DMS 273 treated with DMSO at 0.1 percent for 48 hours (cell line): Measurements from ENCODE around the gene PJA1.
A peak's percentile ranks its signal among the peaks of the same experiment; 100 is the strongest.

Experiments
- DNase-seq: peaks from one replicate; lab custom pipeline; 2025; lab: John Stamatoyannopoulos, UW

The PJA1 gene

GRCh38 chrX:69142788-69143469, 22.3 kb downstream of the PJA1 start:
- DNase-seq: no peak

GRCh38 chrX:69140837-69141236, 24.4 kb downstream of the PJA1 start:
- no peak for DNase-seq

DNA sequence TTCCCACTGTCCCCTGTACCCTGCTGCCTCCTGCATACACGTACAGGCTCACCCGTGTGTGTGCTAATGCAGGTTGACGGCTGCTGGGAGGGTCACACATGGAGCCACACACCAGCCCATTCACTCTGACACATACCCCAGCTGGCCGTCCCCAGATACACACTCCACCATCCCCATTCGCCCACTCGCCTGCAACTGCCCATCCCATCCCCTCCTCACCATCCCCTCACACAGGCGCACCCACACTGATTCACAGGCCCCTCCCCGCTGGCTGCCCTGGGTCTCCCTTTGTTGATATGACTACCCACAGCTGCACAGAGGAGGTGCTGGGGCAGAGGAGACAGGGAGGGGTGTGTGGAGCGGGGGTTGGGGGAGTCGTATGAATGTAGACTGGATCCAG, 25.7 kb downstream of the PJA1 start:
- DNase-seq: no peak

- DNase-seq: no peak
Observed at GRCh38 chrX:69138512-69138911, 26.7 kb downstream of the PJA1 start.

DNA sequence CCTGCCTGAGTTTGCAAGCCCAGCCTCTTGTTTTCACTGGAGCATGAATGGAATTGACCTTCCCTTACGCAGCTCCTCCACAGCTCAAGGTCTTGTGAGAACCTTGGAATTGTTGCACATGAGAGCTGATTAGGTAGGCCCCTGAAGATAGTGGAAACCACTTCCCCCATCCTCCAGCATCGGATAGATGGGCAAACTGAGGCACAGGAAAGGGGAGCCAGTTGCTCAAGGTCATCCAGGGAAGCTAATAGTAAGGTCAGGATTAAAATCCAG, 27.2 kb downstream of the PJA1 start:
- DNase-seq: no peak

GRCh38 chrX:69137371-69138117, 27.7 kb downstream of the PJA1 start:
- no peak for DNase-seq

GRCh38 chrX:69136546-69137331, 28.5 kb downstream of the PJA1 start:
- no peak for DNase-seq

DNA sequence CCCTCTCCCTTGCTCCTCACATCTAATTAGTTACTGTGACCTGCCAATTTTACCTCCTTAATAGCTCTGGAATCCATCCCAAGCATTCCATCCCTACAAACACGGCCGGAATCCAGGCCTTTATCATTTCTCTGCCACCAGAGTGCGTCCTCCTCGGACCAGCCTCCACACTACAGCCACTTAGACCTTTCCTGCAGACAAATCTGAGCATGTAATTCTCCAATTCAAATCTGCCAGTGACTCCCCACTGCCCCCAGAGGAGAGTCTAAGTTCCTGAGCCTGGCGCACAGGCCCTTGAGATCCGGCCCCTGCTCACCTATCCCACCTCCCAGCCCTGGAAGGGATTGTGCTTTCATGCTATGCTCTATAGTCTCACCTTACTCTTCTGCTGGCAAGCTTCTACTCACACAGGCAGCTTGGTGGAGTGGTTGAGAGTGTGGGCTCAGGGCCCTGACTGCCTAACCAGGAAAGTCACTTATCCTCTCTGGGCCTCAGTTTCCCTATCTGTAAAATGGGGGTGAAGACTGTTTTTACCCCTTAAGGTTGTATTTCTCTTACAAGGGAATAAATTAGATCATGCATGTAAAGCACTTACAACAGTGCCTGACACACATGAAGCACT, 31.2 kb downstream of the PJA1 start:
- DNase-seq: peak; percentile 61

GRCh38 chrX:69131886-69132285, 33.4 kb downstream of the PJA1 start:
- no peak for DNase-seq

DNA sequence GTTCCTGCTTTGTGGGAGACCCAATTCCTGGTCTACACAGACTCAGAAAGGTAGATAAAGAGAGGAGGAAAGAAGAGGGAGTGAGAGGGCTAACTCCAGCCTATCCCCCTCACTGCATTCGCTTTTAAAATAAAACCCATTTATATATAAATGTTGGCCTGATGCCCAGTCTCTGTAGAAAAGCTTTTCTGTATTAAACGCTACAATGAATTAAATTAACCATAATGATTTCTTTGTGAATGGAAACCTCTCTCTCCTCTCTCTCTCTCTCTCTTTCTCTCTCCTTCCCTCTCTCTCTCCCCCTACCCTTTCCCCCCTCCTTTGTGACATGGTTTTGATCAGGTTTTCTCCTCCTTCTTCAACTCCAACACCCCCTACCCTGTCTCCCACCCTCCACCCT, 34.8 kb downstream of the PJA1 start:
- no peak for DNase-seq

DNA sequence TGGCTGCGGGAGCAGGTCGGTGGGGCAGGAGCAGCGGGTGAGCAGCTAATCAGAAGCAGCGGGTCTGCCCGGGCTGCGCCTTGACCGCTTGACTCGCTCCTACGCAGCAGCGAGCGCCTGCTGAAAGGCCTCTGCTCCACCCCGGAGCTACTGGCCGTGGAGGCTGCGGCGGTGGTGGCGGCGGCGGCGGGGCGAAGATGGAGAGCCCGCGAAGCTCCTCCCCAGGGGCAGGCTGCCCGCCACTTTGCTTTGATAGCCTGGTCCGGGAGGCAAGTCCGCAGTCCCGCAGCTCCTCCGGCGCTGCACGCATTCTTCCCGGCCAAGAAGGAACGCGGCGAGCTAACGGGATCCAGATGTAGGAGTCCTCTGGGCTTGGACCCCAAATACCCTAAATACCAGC, 36.7 kb downstream of the PJA1 start:
- no peak for DNase-seq

GRCh38 chrX:69127466-69127865, 37.8 kb downstream of the PJA1 start:
- no peak for DNase-seq

- DNase-seq: no peak
Observed at GRCh38 chrX:69126642-69127041, 38.6 kb downstream of the PJA1 start.

DNA sequence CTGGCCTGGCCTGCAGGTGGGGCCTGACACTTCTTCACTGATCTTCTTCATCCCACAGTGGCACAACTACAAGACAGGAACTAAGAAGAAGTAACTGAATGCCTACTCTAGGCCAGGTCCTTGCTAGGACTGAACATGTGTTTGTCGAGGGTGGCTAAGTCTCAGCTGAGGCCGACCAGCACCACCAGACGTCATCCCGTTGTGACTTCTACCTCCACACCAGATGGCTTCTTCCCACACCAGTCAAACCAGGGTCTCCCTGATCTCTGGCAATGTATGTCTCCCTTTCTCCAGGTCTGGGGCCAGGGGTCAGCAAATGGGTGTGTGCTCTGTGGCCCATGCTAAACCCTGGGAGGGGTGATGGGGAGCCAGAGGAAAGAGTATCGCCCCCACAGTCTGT, 40.2 kb downstream of the PJA1 start:
- DNase-seq: no peak

DNA sequence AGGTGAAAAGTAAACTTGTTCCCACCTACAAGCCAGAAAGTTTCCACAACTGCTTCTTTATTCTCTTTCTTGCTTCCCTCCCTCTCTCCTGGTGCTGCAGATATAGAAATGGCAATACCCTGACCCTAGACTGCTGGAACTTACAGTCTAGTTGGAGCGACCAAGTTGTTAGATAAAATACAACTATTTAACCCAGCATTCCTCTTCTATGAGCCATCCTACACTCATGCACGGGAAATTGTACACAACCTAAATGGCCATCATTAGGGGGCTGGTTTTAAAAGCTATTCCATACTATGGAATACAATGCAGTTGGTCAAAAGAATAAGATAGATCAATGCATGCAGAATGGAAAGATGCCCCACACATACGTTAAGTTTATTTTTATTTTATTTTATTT, 41.1 kb downstream of the PJA1 start:
- DNase-seq: no peak

DNA sequence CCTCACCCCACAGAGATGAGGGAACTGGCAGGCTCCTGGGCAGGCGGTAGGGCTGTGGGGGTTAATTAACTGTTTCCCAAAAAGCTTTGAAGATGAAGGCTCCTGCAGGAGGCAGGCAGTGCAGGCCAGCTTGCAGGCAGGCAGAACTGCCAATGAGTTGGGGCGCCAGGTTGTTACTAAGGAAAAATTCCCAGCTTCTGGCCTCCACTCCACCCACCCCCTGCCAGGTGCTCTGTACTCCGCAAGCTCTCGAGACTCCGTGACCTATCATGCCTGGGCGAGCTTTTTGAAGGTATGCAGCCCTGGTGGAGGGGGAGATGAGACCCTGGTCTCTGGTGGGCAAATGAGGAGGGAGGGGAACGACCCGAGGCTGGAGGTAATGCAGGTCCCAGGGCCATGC, 41.8 kb downstream of the PJA1 start:
- no peak for DNase-seq

- DNase-seq: no peak
Observed at GRCh38 chrX:69121321-69122000, 43.8 kb downstream of the PJA1 start.

DNA sequence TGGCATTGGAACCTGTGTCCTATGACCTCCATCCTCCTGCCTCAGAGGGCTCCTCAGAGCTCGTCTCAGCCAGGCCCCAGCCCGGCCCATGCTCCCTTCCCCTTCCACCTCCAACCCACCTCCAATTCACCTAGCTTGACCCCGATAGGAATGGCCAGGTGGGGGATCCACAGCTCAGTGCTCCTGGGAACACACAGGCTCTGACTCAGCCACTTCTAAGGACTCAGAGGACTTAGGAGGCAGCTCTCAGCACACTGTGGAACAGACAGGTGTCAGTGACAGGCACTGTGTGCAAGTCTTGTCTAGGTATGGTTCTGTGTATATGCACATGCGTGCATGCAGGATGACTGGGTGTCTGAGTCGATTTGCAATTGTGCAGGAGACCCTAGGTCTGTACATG, 44.8 kb downstream of the PJA1 start:
- DNase-seq: no peak

- DNase-seq: no peak
Observed at GRCh38 chrX:69119122-69119521, 46.1 kb downstream of the PJA1 start.

DNA sequence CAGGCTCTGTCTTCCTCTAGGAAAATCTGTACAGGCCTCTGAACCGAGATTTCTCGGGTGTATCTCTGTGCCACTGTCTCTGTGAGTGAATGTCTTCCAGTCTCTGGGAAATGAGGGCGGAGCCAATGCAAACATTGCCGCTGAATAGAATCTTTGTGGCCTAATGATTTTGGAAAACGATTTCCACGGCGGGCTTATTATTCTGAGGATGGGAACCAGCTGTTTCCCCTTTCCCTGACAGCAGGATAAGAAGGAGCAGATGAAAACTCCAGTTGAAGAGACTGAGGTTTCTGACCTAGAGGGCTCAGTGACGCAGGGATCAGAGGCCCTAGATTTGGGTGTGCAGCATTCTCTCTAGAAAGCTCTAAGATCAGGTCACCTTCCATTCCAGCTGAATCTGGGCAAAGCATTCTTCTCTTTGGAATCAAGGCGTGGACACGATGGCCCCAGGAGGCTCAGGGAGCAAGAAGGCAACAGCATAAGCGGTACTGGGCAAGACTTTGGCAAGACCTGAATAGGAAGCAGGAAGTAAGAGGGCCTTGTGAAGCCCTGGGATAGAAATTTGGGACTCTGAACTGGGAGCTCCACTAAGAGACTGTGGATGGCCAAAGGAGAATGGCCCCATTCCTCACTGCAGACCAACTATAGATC, 47.3 kb downstream of the PJA1 start:
- no peak for DNase-seq

- DNase-seq: no peak
Observed at GRCh38 chrX:69116077-69116476, 49.2 kb downstream of the PJA1 start.

- DNase-seq: peak; percentile 42
Observed at GRCh38 chrX:69113723-69114122, 51.5 kb downstream of the PJA1 start.
